C4-2B (cell line): ENCODE measurements around the gene DACT1.

Experiments used
- CTCF ChIP-seq: fragments of 450-650 bp; conservative IDR thresholded peaks from 2 replicates; pipeline ENCODE4 v1.5.1; 2017; ENCODE audit warnings: mild to moderate bottlenecking
- ZFX ChIP-seq: fragments of 450-650 bp; IDR thresholded peaks from 2 replicates; pipeline ENCODE4 v1.6.1; 2017

GRCh38 chr14:58697266-58697929 is 59.6 kb downstream of the DACT1 start:
- TF ChIP-seq CTCF (no peak), ZFX (no peak)
